ENCODE data around the gene FLNB.
"Not testable (repeated sequence)": the region's sequence is repeated elsewhere in the genome, so short reads cannot be mapped to it uniquely, and the experiment has no call there.

The FLNB gene

GRCh38 chr3:57977818-57978235, 30.4 kb upstream of the FLNB start:
- DNase-seq (ENCODE audit: low read depth) = no peak
- no peak overlapping the region for H3K4me3 ChIP-seq (ENCODE audit: low read depth, low read length)

GRCh38 chr3:57978316-57978715, 29.9 kb upstream of the FLNB start:
- no peak overlapping the region for H3K4me3 ChIP-seq (ENCODE audit: low read depth, low read length)
- no peak for DNase-seq (ENCODE audit: low read depth)

GRCh38 chr3:57980416-57980815, 27.8 kb upstream of the FLNB start:
- no peak for DNase-seq (ENCODE audit: low read depth)

GRCh38 chr3:57981483-57982087, 26.6 kb upstream of the FLNB start:
- H3K4me3 ChIP-seq (ENCODE audit: low read depth, low read length) = no peak overlapping the region
- DNase-seq (ENCODE audit: low read depth) = no peak

More at GRCh38 chr3:57980416-57980815, 27.8 kb upstream of the FLNB start:
- H3K4me3 ChIP-seq (ENCODE audit: low read depth, low read length) = no peak overlapping the region

GRCh38 chr3:57982561-57983243, 25.5 kb upstream of the FLNB start:
- DNase-seq (ENCODE audit: low read depth) = no peak
- no peak overlapping the region for H3K4me3 ChIP-seq (ENCODE audit: low read depth, low read length)

- DNase-seq (ENCODE audit: low read depth) = peak; percentile 70
- no peak overlapping the region for H3K4me3 ChIP-seq (ENCODE audit: low read depth, low read length)
These were observed 24.3 kb upstream of the FLNB start for GRCh38 chr3:57983734-57984518.

- no peak overlapping the region for H3K4me3 ChIP-seq (ENCODE audit: low read depth, low read length)
- DNase-seq (ENCODE audit: low read depth) = no peak
These were observed 22.8 kb upstream of the FLNB start for GRCh38 chr3:57985176-57985983.

GRCh38 chr3:57985984-57986246, 22.3 kb upstream of the FLNB start:
- no peak for DNase-seq (ENCODE audit: low read depth)

GRCh38 chr3:57986261-57986660, 22.0 kb upstream of the FLNB start:
- H3K4me3 ChIP-seq (ENCODE audit: low read depth, low read length) = no peak overlapping the region
- DNase-seq (ENCODE audit: low read depth) = no peak

More at GRCh38 chr3:57985984-57986246, 22.3 kb upstream of the FLNB start:
- H3K4me3 ChIP-seq (ENCODE audit: low read depth, low read length) = no peak overlapping the region

- DNase-seq (ENCODE audit: low read depth) = not testable (repeated sequence)
These were observed 19.0 kb upstream of the FLNB start for GRCh38 chr3:57989198-57989597.

GRCh38 chr3:57989646-57990045, 18.6 kb upstream of the FLNB start:
- H3K4me3 ChIP-seq (ENCODE audit: low read depth, low read length) = no peak overlapping the region
- DNase-seq (ENCODE audit: low read depth) = no peak

More at GRCh38 chr3:57989198-57989597, 19.0 kb upstream of the FLNB start:
- not testable (repeated sequence) for H3K4me3 ChIP-seq (ENCODE audit: low read depth, low read length)

- H3K4me3 ChIP-seq (ENCODE audit: low read depth, low read length) = no peak overlapping the region
- no peak for DNase-seq (ENCODE audit: low read depth)
These were observed 15.6 kb upstream of the FLNB start for GRCh38 chr3:57992452-57993213.

- DNase-seq (ENCODE audit: low read depth) = no peak
- no peak overlapping the region for H3K4me3 ChIP-seq (ENCODE audit: low read depth, low read length)
These were observed 9.6 kb upstream of the FLNB start for GRCh38 chr3:57998366-57999283.

GRCh38 chr3:57999417-58000115, 8.7 kb upstream of the FLNB start:
- H3K4me3 ChIP-seq (ENCODE audit: low read depth, low read length) = no peak overlapping the region
- DNase-seq (ENCODE audit: low read depth) = no peak

- no peak overlapping the region for H3K4me3 ChIP-seq (ENCODE audit: low read depth, low read length)
- DNase-seq (ENCODE audit: low read depth) = no peak
These were observed 7.7 kb upstream of the FLNB start for GRCh38 chr3:58000306-58001085.

GRCh38 chr3:58001086-58001467, 7.1 kb upstream of the FLNB start:
- no peak overlapping the region for H3K4me3 ChIP-seq (ENCODE audit: low read depth, low read length)
- DNase-seq (ENCODE audit: low read depth) = no peak

GRCh38 chr3:58001979-58002378, 6.2 kb upstream of the FLNB start:
- H3K4me3 ChIP-seq (ENCODE audit: low read depth, low read length) = no peak overlapping the region
- no peak for DNase-seq (ENCODE audit: low read depth)

Data from skeletal muscle cell (primary cell).